Stimulated activated CD8-positive, alpha-beta memory T cell treated with anti-CD3 and anti-CD28 coated beads, Interleukin-4, amount 100 ng/mL, for 48 hours (primary cell): ENCODE data around the gene KSR1.
"Not testable (repeated sequence)": the region's sequence is repeated elsewhere in the genome, so short reads cannot be mapped to it uniquely, and the experiment has no call there.

ENCODE experiments used
- DNase-seq: peaks from one replicate; pipeline ENCODE4 v3.0.0-alpha.2; 2020

KSR1 gene

GRCh38 chr17:27621942-27622559 is 165.8 kb downstream of the KSR1 start:
- DNase-seq: no peak

- no peak for DNase-seq
Observed at GRCh38 chr17:27622986-27623385, 166.7 kb downstream of the KSR1 start.

GRCh38 chr17:27623614-27624013 is 167.4 kb downstream of the KSR1 start:
- DNase-seq: no peak

GRCh38 chr17:27624539-27624938 is 168.3 kb downstream of the KSR1 start:
- no peak for DNase-seq

- no peak for DNase-seq
Observed at GRCh38 chr17:27625856-27626255, 169.6 kb downstream of the KSR1 start.

GRCh38 chr17:27627514-27627913 is 171.3 kb downstream of the KSR1 start:
- DNase-seq: no peak

GRCh38 chr17:27628376-27628775 is 172.1 kb downstream of the KSR1 start:
- no peak for DNase-seq

GRCh38 chr17:27629260-27629659 is 173.0 kb downstream of the KSR1 start:
- DNase-seq: not testable (repeated sequence)

GRCh38 chr17:27630607-27631410 is 174.6 kb downstream of the KSR1 start, which contains the start of gene LGALS9:
Gene LGALS9, plus strand, starts transcription at chr17:27631188. Its CDS starts 78 bp downstream, at chr17:27631266.
- DNase-seq: no peak

- DNase-seq: no peak
Observed at GRCh38 chr17:27631411-27631760, 175.1 kb downstream of the KSR1 start.

- no peak for DNase-seq
Observed at GRCh38 chr17:27631897-27632725, 175.9 kb downstream of the KSR1 start.

- not testable (repeated sequence) for DNase-seq
Observed at GRCh38 chr17:27632766-27633165, 176.5 kb downstream of the KSR1 start.

- DNase-seq: no peak
Observed at GRCh38 chr17:27633312-27634025, 177.2 kb downstream of the KSR1 start.

GRCh38 chr17:27634026-27634335 is 177.7 kb downstream of the KSR1 start:
- no peak for DNase-seq

- DNase-seq: no peak
Observed at GRCh38 chr17:27634776-27635175, 178.5 kb downstream of the KSR1 start.

GRCh38 chr17:27635275-27635823 is 179.1 kb downstream of the KSR1 start:
- no peak for DNase-seq

- not testable (repeated sequence) for DNase-seq
Observed at GRCh38 chr17:27636005-27636520, 179.8 kb downstream of the KSR1 start.

- not testable (repeated sequence) for DNase-seq
Observed at GRCh38 chr17:27637818-27638217, 181.6 kb downstream of the KSR1 start.

GRCh38 chr17:27638415-27638914 is 182.2 kb downstream of the KSR1 start:
- DNase-seq: not testable (repeated sequence)

- no peak for DNase-seq
Observed at GRCh38 chr17:27640790-27641189, 184.5 kb downstream of the KSR1 start.

- DNase-seq: no peak
Observed at GRCh38 chr17:27644586-27644985, 188.3 kb downstream of the KSR1 start.

- DNase-seq: not testable (repeated sequence)
Observed at GRCh38 chr17:27645621-27646020, 189.4 kb downstream of the KSR1 start.
